ENCODE results near the gene PLBD2. TPM values are rescaled to one million over a fixed set of nuclear protein-coding genes. Genes with fewer than 3 reads are reported as not detected.

Gene PLBD2
- total and polyA plus RNA-seq, 2 donors (not counting 1 experiment from before 2014, with no cell fraction given) = 11.9 to 35.5 TPM

GRCh38 chr12:113439606-113440030 lies 81.2 kb downstream of the PLBD2 start:
- Histone ChIP-seq H3K79me2 (ENCODE audit: control insufficient read depth, insufficient read depth, low read length) (no peaks in the 10 kb centered on the region), H3K36me3 (ENCODE audit: control insufficient read depth, insufficient read depth, low read length) (no peaks in the 10 kb centered on the region), H4K20me1 (ENCODE audit: control insufficient read depth, extremely low read depth, insufficient read depth, low read length) (no peaks in the 10 kb centered on the region), H3K9me3 (ENCODE audit: control insufficient read depth, insufficient read depth, low read depth, low read length) (no peaks in the 10 kb centered on the region), H2AFZ (ENCODE audit: low read length) (no peak overlapping the region), H3K4me2 (ENCODE audit: extremely low read depth, insufficient read depth, low read length) (no peak overlapping the region), H3K4me3 (replicated peaks in 1 of 4; ENCODE audit: control extremely low read depth in 1 of 4, insufficient read depth in 1 of 4, low read depth in 3 of 4, low read length in 4 of 4) (no peak overlapping the region), H3K27ac (ENCODE audit: insufficient read depth, low read length) (no peak overlapping the region), H3K27me3 (ENCODE audit: control insufficient read depth, insufficient read depth, low read length) (no peaks in the 10 kb centered on the region), H3K4me1 (ENCODE audit: control insufficient read depth, extremely low read depth, insufficient read depth, low read length) (no peaks in the 10 kb centered on the region), H3K9ac (ENCODE audit: insufficient read depth, low read length) (no peak overlapping the region)
- no peak for TF ChIP-seq EZH2 (IDR thresholded peaks at IDR 0.05; ENCODE audit: low read length, missing control alignments)
- peak; percentile 60 to 76 for TF ChIP-seq CTCF (conservative IDR thresholded peaks at IDR 0.05 in 1 of 2, IDR thresholded peaks at IDR 0.05 in 1 of 2; ENCODE audit: low read depth in 1 of 2, low read length in 2 of 2)
- DNase-seq (ENCODE audit: low read depth in 2 of 2) = peak; percentile 21 to 35

- Histone ChIP-seq H4K20me1 (ENCODE audit: control insufficient read depth, extremely low read depth, insufficient read depth, low read length) (no peaks in the 10 kb centered on the region), H3K9ac (ENCODE audit: insufficient read depth, low read length) (no peak overlapping the region), H3K79me2 (ENCODE audit: control insufficient read depth, insufficient read depth, low read length) (no peaks in the 10 kb centered on the region), H3K27me3 (ENCODE audit: control insufficient read depth, insufficient read depth, low read length) (no peaks in the 10 kb centered on the region), H3K4me2 (ENCODE audit: extremely low read depth, insufficient read depth, low read length) (no peak overlapping the region), H3K36me3 (ENCODE audit: control insufficient read depth, insufficient read depth, low read length) (no peaks in the 10 kb centered on the region), H2AFZ (ENCODE audit: low read length) (no peak overlapping the region), H3K4me1 (ENCODE audit: control insufficient read depth, extremely low read depth, insufficient read depth, low read length) (no peaks in the 10 kb centered on the region), H3K9me3 (ENCODE audit: control insufficient read depth, insufficient read depth, low read depth, low read length) (no peaks in the 10 kb centered on the region), H3K4me3 (replicated peaks in 1 of 4; ENCODE audit: control extremely low read depth in 1 of 4, insufficient read depth in 1 of 4, low read depth in 3 of 4, low read length in 4 of 4) (no peak overlapping the region), H3K27ac (ENCODE audit: insufficient read depth, low read length) (no peak overlapping the region)
- TF ChIP-seq EZH2 (IDR thresholded peaks at IDR 0.05; ENCODE audit: low read length, missing control alignments) (no peak), CTCF (conservative IDR thresholded peaks at IDR 0.05 in 1 of 2, IDR thresholded peaks at IDR 0.05 in 1 of 2; ENCODE audit: low read depth in 1 of 2, low read length in 2 of 2) (no peak)
- DNase-seq (ENCODE audit: low read depth in 2 of 2) = no peak
Observed at GRCh38 chr12:113440336-113440735, 81.9 kb downstream of the PLBD2 start.

Other genes starting within 250 kb of the PLBD2 start
- gene RASAL1, start 222.8 kb upstream of the PLBD2 start, total RNA-seq = not detected in 2 replicates
- not detected in 2 replicates for gene RASAL1, start 222.8 kb upstream of the PLBD2 start, polyA plus RNA-seq
- not detected in 2 replicates for gene CFAP73, start 208.9 kb upstream of the PLBD2 start, total RNA-seq
- not detected in 2 replicates for gene CFAP73, start 208.9 kb upstream of the PLBD2 start, polyA plus RNA-seq
- gene DDX54, start 173.1 kb upstream of the PLBD2 start, total RNA-seq = 23.6 and 25.9 TPM in 2 replicates
- gene DDX54, start 173.1 kb upstream of the PLBD2 start, polyA plus RNA-seq = 20.5 and 33.7 TPM in 2 replicates
- gene RITA1, start 172.9 kb upstream of the PLBD2 start, total RNA-seq = 11.6 and 11.8 TPM in 2 replicates
- gene RITA1, start 172.9 kb upstream of the PLBD2 start, polyA plus RNA-seq = 7.4 and 8.7 TPM in 2 replicates
- gene TPCN1, start 137.1 kb upstream of the PLBD2 start, total RNA-seq = 10.8 and 17.2 TPM in 2 replicates
- gene TPCN1, start 137.1 kb upstream of the PLBD2 start, polyA plus RNA-seq = 12.1 and 17.8 TPM in 2 replicates
- 14.6 and 16.8 TPM in 2 replicates for gene SLC8B1, start 23.5 kb upstream of the PLBD2 start, total RNA-seq
- 10.4 and 16.7 TPM in 2 replicates for gene SLC8B1, start 23.5 kb upstream of the PLBD2 start, polyA plus RNA-seq
- gene SDS, start 45.3 kb downstream of the PLBD2 start, total RNA-seq = not detected in 2 replicates
- not detected in 2 replicates for gene SDS, start 45.3 kb downstream of the PLBD2 start, polyA plus RNA-seq
- gene SDSL, start 63.8 kb downstream of the PLBD2 start, total RNA-seq = 10.0 and 12.4 TPM in 2 replicates
- gene SDSL, start 63.8 kb downstream of the PLBD2 start, polyA plus RNA-seq = 5.1 and 5.6 TPM in 2 replicates
- gene LHX5, start 113.3 kb downstream of the PLBD2 start, total RNA-seq = not detected in 2 replicates
- not detected in 2 replicates for gene LHX5, start 113.3 kb downstream of the PLBD2 start, polyA plus RNA-seq